HG03135 (cell line): ENCODE results near the gene PATE4.
A peak's percentile ranks its signal among the peaks of the same experiment; 100 is the strongest.

Experiments
- ATAC-seq: cut with Tn5 transposase; IDR thresholded peaks from one replicate; pipeline ENCODE4 v1.9.1; 2021; ENCODE audit warnings: mild to moderate bottlenecking, moderate library complexity; ENCODE audit not compliant: unreplicated experiment

The PATE4 gene

GRCh38 chr11:125887373-125888324 lies 54.5 kb downstream of the PATE4 start, which contains the start of gene HYLS1:
HYLS1 (plus strand) TSS chr11:125887668; CDS start chr11:125899369, 11,701 bp downstream.
- peak; percentile 88 for ATAC-seq
